Activated CD4-positive, alpha-beta memory T cell treated with anti-CD3 and anti-CD28 coated beads, Interleukin-2, amount 10 ng/mL, durations not matched to agents 7 days and 5 days (primary cell): ENCODE measurements around the gene OR10S1. TPM values are rescaled to one million over a fixed set of nuclear protein-coding genes. Genes with fewer than 3 reads are reported as not detected.
"Not testable (repeated sequence)": the region's sequence is repeated elsewhere in the genome, so short reads cannot be mapped to it uniquely, and the experiment has no call there.

Source experiments
- CTCF ChIA-PET: fragments of 350-600 bp; sonication (Branson Sonifier 250); formaldehyde crosslinking; loops from one replicate; lab custom pipeline; 2021; ENCODE audit warnings: antibody characterized with exemption, inconsistent platforms; lab: Charles Lee
- POLR2A ChIA-PET: fragments of 350-600 bp; sonication (Branson Sonifier 250); formaldehyde crosslinking; loops from one replicate; lab custom pipeline; 2021; ENCODE audit warnings: antibody characterized with exemption; lab: Charles Lee
- DNase-seq: peaks from one replicate; pipeline ENCODE4 v3.0.0-alpha.2; 2020
- H3K27ac Mint-ChIP-seq: one replicate; pipeline ENCODE4 v1.8.0; 2021; ENCODE audit warnings: mild to moderate bottlenecking, mixed read lengths
- H3K27me3 Mint-ChIP-seq: one replicate; pipeline ENCODE4 v1.8.0; 2021; ENCODE audit warnings: mixed read lengths
- H3K36me3 Mint-ChIP-seq: one replicate; pipeline ENCODE4 v1.8.0; 2021; ENCODE audit warnings: low read depth, mixed read lengths
- H3K4me1 Mint-ChIP-seq: one replicate; pipeline ENCODE4 v1.8.0; 2021; ENCODE audit warnings: mixed read lengths
- H3K4me3 Mint-ChIP-seq: one replicate; pipeline ENCODE4 v1.8.0; 2021; ENCODE audit warnings: mild to moderate bottlenecking, mixed read lengths
- H3K9me3 Mint-ChIP-seq: one replicate; pipeline ENCODE4 v1.8.0; 2021; ENCODE audit warnings: mixed read lengths
- total RNA-seq, 2 experiments: library from RNA; stranded (reverse); gene quantifications; one replicate each; pipeline ENCODE4 v1.2.3, GENCODE V29; 2021

The OR10S1 gene, protein sequence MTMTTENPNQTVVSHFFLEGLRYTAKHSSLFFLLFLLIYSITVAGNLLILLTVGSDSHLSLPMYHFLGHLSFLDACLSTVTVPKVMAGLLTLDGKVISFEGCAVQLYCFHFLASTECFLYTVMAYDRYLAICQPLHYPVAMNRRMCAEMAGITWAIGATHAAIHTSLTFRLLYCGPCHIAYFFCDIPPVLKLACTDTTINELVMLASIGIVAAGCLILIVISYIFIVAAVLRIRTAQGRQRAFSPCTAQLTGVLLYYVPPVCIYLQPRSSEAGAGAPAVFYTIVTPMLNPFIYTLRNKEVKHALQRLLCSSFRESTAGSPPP
- not detected for total RNA-seq

GRCh38 chr11:123977731-123978347 lies at the start of gene OR10S1:
TSS of gene OR10S1 (minus strand) at chr11:123977781. CDS start at chr11:123977664, 117 bp downstream.
- H3K4me3 Mint-ChIP-seq, result no peak within 1 kb of the TSS
- ChIA-PET POLR2A (no interaction called here), CTCF (no interaction called here)
- DNase-seq, result no peak
- H3K9me3 Mint-ChIP-seq, result no peaks in the 10 kb centered on the region
- no peaks in the 10 kb centered on the region for H3K36me3 Mint-ChIP-seq
- H3K27ac Mint-ChIP-seq, result no peak within 1 kb of the TSS
- no peaks in the 10 kb centered on the region for H3K4me1 Mint-ChIP-seq
- no peaks in the 10 kb centered on the region for H3K27me3 Mint-ChIP-seq

DNA sequence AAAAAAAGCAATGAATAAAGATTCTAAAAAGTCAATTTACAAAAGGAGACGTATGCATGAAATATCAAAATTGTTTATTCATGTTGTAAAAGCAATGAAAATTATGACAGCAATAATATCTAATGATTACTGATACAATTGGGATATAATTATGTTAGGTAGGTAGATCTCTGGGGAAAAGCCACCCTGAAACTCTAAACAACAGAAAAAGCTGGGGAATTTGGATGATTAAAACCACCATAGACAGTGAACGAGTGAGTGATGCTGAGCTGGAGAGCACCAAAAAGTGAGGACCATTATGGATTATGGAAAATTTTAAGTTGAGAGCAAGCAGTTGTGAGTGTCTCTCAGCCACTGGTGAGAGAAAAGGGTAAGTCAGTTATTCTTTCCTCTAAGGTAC lies 48.9 kb upstream of the OR10S1 start, which contains the start of gene OR10G8:
OR10G8 (plus strand) TSS at position 301 of the 400 bp plus-strand sequence. CDS start 2,825 bp downstream, outside the sequence.
- Mint-ChIP-seq H3K4me3 (no peak within 1 kb of the TSS), H3K4me1 (no peaks in the 10 kb centered on the region), H3K27me3 (no peaks in the 10 kb centered on the region), H3K36me3 (no peaks in the 10 kb centered on the region), H3K27ac (no peak within 1 kb of the TSS), H3K9me3 (no peaks in the 10 kb centered on the region)
- ChIA-PET CTCF (no interaction called here), POLR2A (no interaction called here)
- no peak for DNase-seq

GRCh38 chr11:124015837-124016236 lies 38.3 kb upstream of the OR10S1 start:
- H3K27me3 Mint-ChIP-seq, H3K36me3 Mint-ChIP-seq, H3K9me3 Mint-ChIP-seq, H3K4me1 Mint-ChIP-seq, H3K27ac Mint-ChIP-seq, H3K4me3 Mint-ChIP-seq, POLR2A ChIA-PET, CTCF ChIA-PET, DNase-seq: not testable (repeated sequence)

- Mint-ChIP-seq H3K27ac (no peak within 1 kb of the TSS), H3K36me3 (no peaks in the 10 kb centered on the region)
These were observed 35.1 kb upstream of the OR10S1 start, which contains the start of gene OR10G4 for GRCh38 chr11:124012697-124013096. TSS of gene OR10G4 (plus strand) at chr11:124012997. CDS start at chr11:124015575, 2,578 bp downstream.

DNA sequence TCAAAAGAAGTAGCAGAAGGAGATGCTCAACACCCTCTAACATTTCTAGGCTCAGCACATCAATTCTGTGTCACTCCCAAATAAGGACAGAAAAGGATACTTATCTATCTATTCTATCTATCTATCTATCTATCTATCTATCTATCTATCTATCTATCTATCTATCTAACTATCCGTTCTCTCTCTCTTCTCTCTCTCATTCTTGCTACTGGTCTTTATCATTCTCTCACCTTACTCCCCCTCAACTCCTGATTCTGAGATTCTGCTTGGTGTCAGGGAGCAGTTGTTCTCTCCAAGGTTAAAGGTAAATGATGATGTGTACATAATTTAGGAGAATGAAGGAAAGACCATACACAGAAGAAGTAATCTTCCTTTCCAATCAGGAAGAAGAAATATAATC lies 17.5 kb upstream of the OR10S1 start, which contains the start of gene OR10G6:
OR10G6 (minus strand) TSS at position 43 of the 400 bp plus-strand sequence; CDS start at position 43, 0 bp downstream.
- no peak for DNase-seq
- no peaks in the 10 kb centered on the region for H3K36me3 Mint-ChIP-seq
- H3K4me3 Mint-ChIP-seq, result no peak within 1 kb of the TSS
- POLR2A ChIA-PET, result no interaction called here
- no peaks in the 10 kb centered on the region for H3K27me3 Mint-ChIP-seq
- H3K4me1 Mint-ChIP-seq, result no peaks in the 10 kb centered on the region
- no peak within 1 kb of the TSS for H3K27ac Mint-ChIP-seq
- no peaks in the 10 kb centered on the region for H3K9me3 Mint-ChIP-seq
- CTCF ChIA-PET, result no interaction called here

More at GRCh38 chr11:124012697-124013096, 35.1 kb upstream of the OR10S1 start, which contains the start of gene OR10G4:
- Mint-ChIP-seq H3K4me1 (no peaks in the 10 kb centered on the region), H3K27me3 (no peaks in the 10 kb centered on the region), H3K4me3 (no peak within 1 kb of the TSS), H3K9me3 (no peaks in the 10 kb centered on the region)
- CTCF ChIA-PET, result no interaction called here
- no peak for DNase-seq
- POLR2A ChIA-PET, result no interaction called here

DNA sequence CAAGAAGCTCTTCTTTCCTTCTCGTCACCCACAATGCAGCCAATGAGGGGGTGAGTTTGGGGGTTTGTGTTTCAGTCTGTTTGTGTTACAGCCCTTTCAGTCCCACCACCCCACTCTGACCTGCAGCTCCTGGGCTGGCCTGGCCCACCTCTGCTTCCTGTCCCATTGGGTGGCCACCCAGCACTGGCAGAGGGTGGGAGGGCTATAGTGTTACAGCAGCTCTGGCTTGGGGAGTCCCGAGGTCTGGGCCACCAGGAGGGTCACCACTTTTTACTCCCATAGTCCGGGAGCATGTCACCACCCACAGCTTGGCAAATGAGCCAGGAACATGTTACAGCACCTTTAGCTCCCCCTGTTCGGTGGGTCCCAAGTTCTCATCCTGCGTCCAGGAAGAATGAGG lies 1.7 kb upstream of the OR10S1 start:
- ChIA-PET CTCF (no interaction called here), POLR2A (no interaction called here)
- Mint-ChIP-seq H3K9me3 (peaks cover 2% of the 10 kb centered on the region), H3K27me3 (no peaks in the 10 kb centered on the region), H3K27ac (no peak overlapping the region), H3K36me3 (no peaks in the 10 kb centered on the region), H3K4me1 (no peaks in the 10 kb centered on the region), H3K4me3 (no peak overlapping the region)
- DNase-seq, result no peak

- H3K4me1 Mint-ChIP-seq, result no peaks in the 10 kb centered on the region
- H3K27me3 Mint-ChIP-seq, result no peaks in the 10 kb centered on the region
- H3K4me3 Mint-ChIP-seq, result no peak overlapping the region
- H3K27ac Mint-ChIP-seq, result no peak overlapping the region
- H3K36me3 Mint-ChIP-seq, result no peaks in the 10 kb centered on the region
- H3K9me3 Mint-ChIP-seq, result no peaks in the 10 kb centered on the region
- ChIA-PET POLR2A (no interaction called here), CTCF (no interaction called here)
- DNase-seq, result no peak
These were observed 616 bp downstream of the OR10S1 start for GRCh38 chr11:123976770-123977560.

DNA sequence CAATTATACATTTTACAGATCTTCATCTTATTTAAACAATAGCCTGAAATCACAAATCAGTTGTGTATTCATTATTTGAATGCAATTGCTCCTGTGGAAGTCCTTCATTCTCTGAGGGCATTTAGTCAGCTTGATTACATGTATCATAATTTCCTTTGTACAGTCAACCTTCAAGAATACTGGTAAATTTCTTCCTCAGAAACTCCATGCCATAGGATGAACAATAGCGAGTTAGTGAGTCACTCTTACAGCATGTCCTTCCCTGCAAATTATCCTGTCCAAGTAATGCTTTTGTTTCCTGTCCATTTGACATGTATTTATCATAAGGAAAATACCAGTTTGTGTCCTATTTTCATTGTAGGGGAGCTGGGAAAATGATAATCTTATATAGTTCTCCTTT lies 3.8 kb downstream of the OR10S1 start:
- H3K4me1 Mint-ChIP-seq, result no peaks in the 10 kb centered on the region

DNA sequence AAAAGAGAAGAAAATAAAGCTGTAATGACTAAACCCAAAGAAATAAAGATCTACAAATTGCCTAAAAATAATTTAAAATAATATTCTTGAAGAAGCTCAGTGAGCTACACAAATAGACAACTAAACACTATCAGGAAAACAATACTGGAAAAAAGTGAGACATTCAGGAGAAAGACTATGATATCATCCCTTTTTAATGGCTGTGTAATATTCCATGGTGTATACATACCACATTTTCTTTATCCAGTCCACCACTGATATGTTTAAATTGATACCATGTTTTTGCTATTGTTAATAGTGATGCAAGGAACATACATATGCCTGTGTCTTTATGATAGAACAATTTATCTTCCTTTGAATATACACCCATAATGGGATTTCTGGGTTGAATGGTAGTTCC lies 20.8 kb downstream of the OR10S1 start:
- H3K27me3 Mint-ChIP-seq, result no peaks in the 10 kb centered on the region
- no peak overlapping the region for H3K27ac Mint-ChIP-seq
- DNase-seq, result no peak
- no peak overlapping the region for H3K4me3 Mint-ChIP-seq
- H3K36me3 Mint-ChIP-seq, result no peaks in the 10 kb centered on the region
- no peaks in the 10 kb centered on the region for H3K4me1 Mint-ChIP-seq
- ChIA-PET POLR2A (no interaction called here), CTCF (no interaction called here)
- H3K9me3 Mint-ChIP-seq, result no peaks in the 10 kb centered on the region

More for the DNA sequence above, 3.8 kb downstream of the OR10S1 start:
- Mint-ChIP-seq H3K4me3 (no peak overlapping the region), H3K27me3 (no peaks in the 10 kb centered on the region), H3K27ac (no peak overlapping the region), H3K9me3 (peaks cover 3% of the 10 kb centered on the region), H3K36me3 (no peaks in the 10 kb centered on the region)
- ChIA-PET POLR2A (no interaction called here), CTCF (no interaction called here)
- DNase-seq, result no peak

- ChIA-PET POLR2A (no interaction called here), CTCF (no interaction called here)
- Mint-ChIP-seq H3K36me3 (no peaks in the 10 kb centered on the region), H3K27ac (no peak overlapping the region), H3K9me3 (no peaks in the 10 kb centered on the region), H3K4me1 (no peaks in the 10 kb centered on the region), H3K4me3 (no peak overlapping the region), H3K27me3 (no peaks in the 10 kb centered on the region)
- DNase-seq, result no peak
These were observed 32.4 kb downstream of the OR10S1 start for GRCh38 chr11:123945132-123945531.

DNA sequence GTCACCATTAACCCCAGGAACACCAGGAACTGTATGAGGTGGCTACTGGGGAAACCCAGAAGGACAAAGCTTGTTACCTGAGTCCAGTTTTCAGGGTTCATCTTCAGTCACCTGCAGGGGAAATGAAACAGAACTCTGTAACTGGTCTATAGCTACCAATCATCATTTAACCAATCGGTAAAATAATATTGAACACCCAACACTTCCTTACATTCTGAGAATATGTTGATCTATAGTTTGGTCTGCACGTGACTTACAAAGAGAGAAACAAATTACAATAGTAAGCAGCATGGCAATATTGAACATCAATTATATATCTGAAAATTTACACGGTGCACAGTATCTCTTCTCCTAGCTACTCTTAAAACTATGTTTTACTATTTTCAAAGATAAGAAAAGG lies 33.8 kb downstream of the OR10S1 start, which contains the start of gene OR6T1:
OR6T1 (minus strand) TSS at position 101 of the 400 bp plus-strand sequence; CDS start at position 101, 0 bp downstream.
- no peak for DNase-seq
- Mint-ChIP-seq H3K9me3 (peaks cover 4% of the 10 kb centered on the region), H3K27me3 (no peaks in the 10 kb centered on the region), H3K27ac (no peak within 1 kb of the TSS), H3K36me3 (no peaks in the 10 kb centered on the region), H3K4me1 (no peaks in the 10 kb centered on the region), H3K4me3 (no peak within 1 kb of the TSS)
- ChIA-PET POLR2A (no interaction called here), CTCF (no interaction called here)

- no peaks in the 10 kb centered on the region for H3K27me3 Mint-ChIP-seq
- ChIA-PET POLR2A (no interaction called here), CTCF (no interaction called here)
- no peak overlapping the region for H3K27ac Mint-ChIP-seq
- peaks cover 4% of the 10 kb centered on the region for H3K9me3 Mint-ChIP-seq
- H3K4me1 Mint-ChIP-seq, result no peaks in the 10 kb centered on the region
- no peak for DNase-seq
- H3K36me3 Mint-ChIP-seq, result no peaks in the 10 kb centered on the region
- H3K4me3 Mint-ChIP-seq, result no peak overlapping the region
These were observed 35.2 kb downstream of the OR10S1 start for GRCh38 chr11:123942413-123942812.

DNA sequence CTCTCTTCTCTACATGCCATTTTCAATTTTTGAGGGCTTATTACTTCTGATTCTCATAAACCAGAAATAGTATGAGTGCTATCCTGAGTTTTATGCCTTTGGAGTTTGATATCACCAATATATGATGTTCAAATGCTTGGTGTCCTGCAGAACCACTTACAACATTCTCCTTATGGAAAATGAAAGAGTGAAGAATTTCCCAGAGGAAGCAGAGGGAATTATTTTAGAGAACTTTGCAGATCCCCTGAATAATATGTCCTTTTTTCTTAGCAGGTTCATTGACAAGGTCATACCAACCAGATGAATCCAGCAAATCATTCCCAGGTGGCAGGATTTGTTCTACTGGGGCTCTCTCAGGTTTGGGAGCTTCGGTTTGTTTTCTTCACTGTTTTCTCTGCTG lies 38.3 kb downstream of the OR10S1 start, which contains the start of gene OR4D5:
OR4D5 (plus strand) TSS at position 301 of the 400 bp plus-strand sequence; CDS start at position 301, 0 bp downstream.
- no peaks in the 10 kb centered on the region for H3K4me1 Mint-ChIP-seq
- no peaks in the 10 kb centered on the region for H3K36me3 Mint-ChIP-seq
- DNase-seq, result no peak
- POLR2A ChIA-PET, result no interaction called here
- H3K27ac Mint-ChIP-seq, result no peak within 1 kb of the TSS
- peaks cover 4% of the 10 kb centered on the region for H3K9me3 Mint-ChIP-seq
- CTCF ChIA-PET, result no interaction called here
- H3K27me3 Mint-ChIP-seq, result no peaks in the 10 kb centered on the region
- H3K4me3 Mint-ChIP-seq, result no peak within 1 kb of the TSS
